ENCODE results near the gene C11orf98. TPM values are rescaled to one million over a fixed set of nuclear protein-coding genes. Genes with fewer than 3 reads are reported as not detected.

C11orf98 gene
- total and polyA plus RNA-seq, 2 of the 13 experiments (the other 11 are each of a cell fraction or from before 2014, with no cell fraction given), result 30.4 to 91.8 TPM

DNA sequence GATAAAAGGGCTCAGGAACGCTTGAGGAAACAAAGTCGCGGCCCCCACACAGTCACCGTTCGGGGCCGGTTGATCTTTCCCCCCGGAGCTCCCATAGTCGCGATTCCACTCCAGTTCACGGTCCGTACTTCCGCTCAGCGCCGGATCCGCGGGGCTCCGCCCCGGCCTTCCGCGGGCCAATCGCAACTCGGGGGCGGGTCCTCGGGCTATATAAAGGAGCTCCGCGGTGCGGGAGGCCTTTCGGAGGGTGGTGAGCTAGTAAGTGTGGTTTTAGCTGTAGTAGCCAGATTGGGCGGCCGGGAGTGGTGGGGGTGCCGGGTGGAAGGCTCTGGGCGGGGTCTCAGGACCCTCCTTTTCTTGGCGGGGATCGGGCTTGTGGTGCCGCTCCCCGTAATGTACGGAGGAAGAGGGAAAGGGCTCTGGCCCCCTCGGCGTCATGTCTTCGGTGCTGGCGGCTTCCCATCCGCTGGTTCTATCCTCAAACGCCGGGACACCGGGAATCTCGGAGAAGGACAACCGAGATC is at the start of gene C11orf98, which contains the start of gene CSKMT (continued):
- TF ChIP-seq PHF8 (CRISPR knock-in tag; IDR thresholded peaks at IDR 0.05), result peak; percentile 80
- TF ChIP-seq, protein P1, sequence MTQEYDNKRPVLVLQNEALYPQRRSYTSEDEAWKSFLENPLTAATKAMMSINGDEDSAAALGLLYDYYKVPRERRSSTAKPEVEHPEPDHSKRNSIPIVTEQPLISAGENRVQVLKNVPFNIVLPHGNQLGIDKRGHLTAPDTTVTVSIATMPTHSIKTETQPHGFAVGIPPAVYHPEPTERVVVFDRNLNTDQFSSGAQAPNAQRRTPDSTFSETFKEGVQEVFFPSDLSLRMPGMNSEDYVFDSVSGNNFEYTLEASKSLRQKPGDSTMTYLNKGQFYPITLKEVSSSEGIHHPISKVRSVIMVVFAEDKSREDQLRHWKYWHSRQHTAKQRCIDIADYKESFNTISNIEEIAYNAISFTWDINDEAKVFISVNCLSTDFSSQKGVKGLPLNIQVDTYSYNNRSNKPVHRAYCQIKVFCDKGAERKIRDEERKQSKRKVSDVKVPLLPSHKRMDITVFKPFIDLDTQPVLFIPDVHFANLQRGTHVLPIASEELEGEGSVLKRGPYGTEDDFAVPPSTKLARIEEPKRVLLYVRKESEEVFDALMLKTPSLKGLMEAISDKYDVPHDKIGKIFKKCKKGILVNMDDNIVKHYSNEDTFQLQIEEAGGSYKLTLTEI (CRISPR knock-in tag; conservative IDR thresholded peaks at IDR 0.05), result no peak
- TF ChIP-seq EHMT2 (IDR thresholded peaks at IDR 0.05; ENCODE audit: borderline replicate concordance, low read depth, low read length), result no peak
- no peak for TF ChIP-seq ADNP (CRISPR knock-in tag; IDR thresholded peaks at IDR 0.05)
- TF ChIP-seq, protein P2, sequence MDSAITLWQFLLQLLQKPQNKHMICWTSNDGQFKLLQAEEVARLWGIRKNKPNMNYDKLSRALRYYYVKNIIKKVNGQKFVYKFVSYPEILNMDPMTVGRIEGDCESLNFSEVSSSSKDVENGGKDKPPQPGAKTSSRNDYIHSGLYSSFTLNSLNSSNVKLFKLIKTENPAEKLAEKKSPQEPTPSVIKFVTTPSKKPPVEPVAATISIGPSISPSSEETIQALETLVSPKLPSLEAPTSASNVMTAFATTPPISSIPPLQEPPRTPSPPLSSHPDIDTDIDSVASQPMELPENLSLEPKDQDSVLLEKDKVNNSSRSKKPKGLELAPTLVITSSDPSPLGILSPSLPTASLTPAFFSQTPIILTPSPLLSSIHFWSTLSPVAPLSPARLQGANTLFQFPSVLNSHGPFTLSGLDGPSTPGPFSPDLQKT (CRISPR knock-in tag; IDR thresholded peaks at IDR 0.05; ENCODE audit: borderline replicate concordance), result 0 out of 2 replicates have a peak, but pooled peaks have one; percentile 27
- TF ChIP-seq NBN (conservative IDR thresholded peaks at IDR 0.05), result no peak
- TF ChIP-seq ZBTB21 (CRISPR knock-in tag; IDR thresholded peaks at IDR 0.05), result no peak
- no peak for TF ChIP-seq ZNF382 (CRISPR knock-in tag; IDR thresholded peaks at IDR 0.05; ENCODE audit: borderline replicate concordance)
- no peak for TF ChIP-seq ZFP37 (CRISPR knock-in tag; IDR thresholded peaks at IDR 0.05; ENCODE audit: borderline replicate concordance)
- no peak for TF ChIP-seq ZNF180 (CRISPR knock-in tag; IDR thresholded peaks at IDR 0.05; ENCODE audit: borderline replicate concordance, low read depth)
- TF ChIP-seq, protein P3, sequence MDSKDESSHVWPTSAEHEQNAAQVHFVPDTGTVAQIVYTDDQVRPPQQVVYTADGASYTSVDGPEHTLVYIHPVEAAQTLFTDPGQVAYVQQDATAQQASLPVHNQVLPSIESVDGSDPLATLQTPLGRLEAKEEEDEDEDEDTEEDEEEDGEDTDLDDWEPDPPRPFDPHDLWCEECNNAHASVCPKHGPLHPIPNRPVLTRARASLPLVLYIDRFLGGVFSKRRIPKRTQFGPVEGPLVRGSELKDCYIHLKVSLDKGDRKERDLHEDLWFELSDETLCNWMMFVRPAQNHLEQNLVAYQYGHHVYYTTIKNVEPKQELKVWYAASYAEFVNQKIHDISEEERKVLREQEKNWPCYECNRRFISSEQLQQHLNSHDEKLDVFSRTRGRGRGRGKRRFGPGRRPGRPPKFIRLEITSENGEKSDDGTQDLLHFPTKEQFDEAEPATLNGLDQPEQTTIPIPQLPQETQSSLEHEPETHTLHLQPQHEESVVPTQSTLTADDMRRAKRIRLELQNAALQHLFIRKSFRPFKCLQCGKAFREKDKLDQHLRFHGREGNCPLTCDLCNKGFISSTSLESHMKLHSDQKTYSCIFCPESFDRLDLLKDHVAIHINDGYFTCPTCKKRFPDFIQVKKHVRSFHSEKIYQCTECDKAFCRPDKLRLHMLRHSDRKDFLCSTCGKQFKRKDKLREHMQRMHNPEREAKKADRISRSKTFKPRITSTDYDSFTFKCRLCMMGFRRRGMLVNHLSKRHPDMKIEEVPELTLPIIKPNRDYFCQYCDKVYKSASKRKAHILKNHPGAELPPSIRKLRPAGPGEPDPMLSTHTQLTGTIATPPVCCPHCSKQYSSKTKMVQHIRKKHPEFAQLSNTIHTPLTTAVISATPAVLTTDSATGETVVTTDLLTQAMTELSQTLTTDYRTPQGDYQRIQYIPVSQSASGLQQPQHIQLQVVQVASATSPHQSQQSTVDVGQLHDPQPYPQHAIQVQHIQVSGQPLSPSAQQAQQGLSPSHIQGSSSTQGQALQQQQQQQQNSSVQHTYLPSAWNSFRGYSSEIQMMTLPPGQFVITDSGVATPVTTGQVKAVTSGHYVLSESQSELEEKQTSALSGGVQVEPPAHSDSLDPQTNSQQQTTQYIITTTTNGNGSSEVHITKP (CRISPR knock-in tag; IDR thresholded peaks at IDR 0.05; ENCODE audit: low read depth), result 0 out of 2 replicates have a peak, but pooled peaks have one; percentile 39
- TF ChIP-seq, protein P4, sequence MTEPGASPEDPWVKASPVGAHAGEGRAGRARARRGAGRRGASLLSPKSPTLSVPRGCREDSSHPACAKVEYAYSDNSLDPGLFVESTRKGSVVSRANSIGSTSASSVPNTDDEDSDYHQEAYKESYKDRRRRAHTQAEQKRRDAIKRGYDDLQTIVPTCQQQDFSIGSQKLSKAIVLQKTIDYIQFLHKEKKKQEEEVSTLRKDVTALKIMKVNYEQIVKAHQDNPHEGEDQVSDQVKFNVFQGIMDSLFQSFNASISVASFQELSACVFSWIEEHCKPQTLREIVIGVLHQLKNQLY (CRISPR knock-in tag; IDR thresholded peaks at IDR 0.05), result peak; percentile 37; the same call in 1 of the 2 replicates
- no peak for TF ChIP-seq ZNF124 (CRISPR knock-in tag; IDR thresholded peaks at IDR 0.05)
- TF ChIP-seq CHCHD3 (CRISPR knock-in tag; IDR thresholded peaks at IDR 0.05), result no peak
- TF ChIP-seq, protein P5, sequence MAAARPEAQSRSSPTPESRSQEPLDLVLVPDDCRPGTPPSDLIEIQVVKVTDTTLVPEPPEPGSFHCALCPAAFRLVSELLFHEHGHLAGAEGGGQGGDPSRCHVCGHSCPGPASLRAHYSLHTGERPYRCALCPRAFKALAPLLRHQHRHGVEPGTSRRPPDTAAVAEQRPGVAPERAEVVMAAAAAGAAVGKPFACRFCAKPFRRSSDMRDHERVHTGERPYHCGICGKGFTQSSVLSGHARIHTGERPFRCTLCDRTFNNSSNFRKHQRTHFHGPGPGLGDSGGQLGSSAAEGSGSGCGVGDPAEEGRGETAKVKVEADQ (CRISPR knock-in tag; IDR thresholded peaks at IDR 0.05; ENCODE audit: borderline replicate concordance), result no peak
- TF ChIP-seq RARG (CRISPR knock-in tag; IDR thresholded peaks at IDR 0.05; ENCODE audit: low read depth), result no peak
- TF ChIP-seq ZNF7 (CRISPR knock-in tag; IDR thresholded peaks at IDR 0.05), result no peak
- TF ChIP-seq ZNF317 (CRISPR knock-in tag; IDR thresholded peaks at IDR 0.05), result peak; percentile 82
- no peak for TF ChIP-seq ZNF251 (CRISPR knock-in tag; IDR thresholded peaks at IDR 0.05)
- TF ChIP-seq NCOA1 (CRISPR knock-in tag; IDR thresholded peaks at IDR 0.05), result no peak
- no peak for TF ChIP-seq MTF2 (CRISPR knock-in tag; IDR thresholded peaks at IDR 0.05; ENCODE audit: borderline replicate concordance)
- TF ChIP-seq HNRNPLL (IDR thresholded peaks at IDR 0.05; ENCODE audit: low read depth, low read length, poor library complexity, severe bottlenecking), result peak; percentile 84
- no peak; the same call in none of the 2 replicates for TF ChIP-seq ZNF556 (CRISPR knock-in tag; IDR thresholded peaks at IDR 0.05; ENCODE audit: borderline replicate concordance)
- TF ChIP-seq ZNF343 (CRISPR knock-in tag; IDR thresholded peaks at IDR 0.05), result 0 out of 2 replicates have a peak, but pooled peaks have one; percentile 54

Data from HepG2 (cell line).